ENCODE results near the gene ADAP1.

ADAP1 gene

GRCh38 chr7:903921-904755 is 50.3 kb downstream of the ADAP1 start:
- no peak for DNase-seq

GRCh38 chr7:902996-903395 is 51.5 kb downstream of the ADAP1 start:
- no peak for DNase-seq

GRCh38 chr7:901388-902154 is 52.9 kb downstream of the ADAP1 start:
- DNase-seq = no peak

- no peak for DNase-seq
Measured at GRCh38 chr7:901041-901387, 53.5 kb downstream of the ADAP1 start.

- DNase-seq = no peak
Measured at GRCh38 chr7:900331-901040, 54.0 kb downstream of the ADAP1 start.

GRCh38 chr7:899806-900205 is 54.7 kb downstream of the ADAP1 start:
- no peak for DNase-seq

- DNase-seq = no peak
Measured at GRCh38 chr7:898855-899681, 55.4 kb downstream of the ADAP1 start.

- no peak for DNase-seq
Measured at GRCh38 chr7:898460-898854, 56.0 kb downstream of the ADAP1 start.

GRCh38 chr7:897771-898376 is 56.6 kb downstream of the ADAP1 start:
- DNase-seq = no peak

GRCh38 chr7:897086-897485 is 57.4 kb downstream of the ADAP1 start:
- DNase-seq = no peak

- no peak for DNase-seq
Measured at GRCh38 chr7:896346-897075, 58.0 kb downstream of the ADAP1 start.

GRCh38 chr7:895451-896052 is 58.9 kb downstream of the ADAP1 start:
- DNase-seq = no peak

GRCh38 chr7:894927-895450 is 59.5 kb downstream of the ADAP1 start:
- DNase-seq = no peak

- no peak for DNase-seq
Measured at GRCh38 chr7:894164-894867, 60.2 kb downstream of the ADAP1 start.

GRCh38 chr7:893686-894085 is 60.8 kb downstream of the ADAP1 start:
- DNase-seq = no peak

GRCh38 chr7:892648-893593 is 61.6 kb downstream of the ADAP1 start:
- no peak for DNase-seq

- no peak for DNase-seq
Measured at GRCh38 chr7:891805-892204, 62.7 kb downstream of the ADAP1 start.

GRCh38 chr7:891291-891690 is 63.2 kb downstream of the ADAP1 start:
- no peak for DNase-seq

GRCh38 chr7:890868-891267 is 63.6 kb downstream of the ADAP1 start:
- no peak for DNase-seq

Measured in activated CD8-positive, alpha-beta memory T cell treated with anti-CD3 and anti-CD28 coated beads, Interleukin-2, amount 50 U/mL, for 4 hours (primary cell).